Activated T-helper 9 cell treated with anti-CD3 and anti-CD28 coated beads, Interleukin-2, amount 50 U/mL, for 16 hours (primary cell): ENCODE results near the gene SPIC.
"Not testable (repeated sequence)": the region's sequence is repeated elsewhere in the genome, so short reads cannot be mapped to it uniquely, and the experiment has no call there.

ENCODE experiments used
- DNase-seq: peaks from one replicate; pipeline ENCODE4 v3.0.0-alpha.2; 2020; ENCODE audit warnings: low read depth

Gene SPIC

GRCh38 chr12:101474711-101475386 lies at the start of gene SPIC:
SPIC (plus strand) TSS chr12:101475336; CDS start chr12:101476905, 1,569 bp downstream.
- DNase-seq: no peak

GRCh38 chr12:101430456-101430855 lies 44.7 kb upstream of the SPIC start:
- no peak for DNase-seq

- DNase-seq: no peak
These were observed 39.0 kb upstream of the SPIC start for GRCh38 chr12:101436136-101436535.

GRCh38 chr12:101439236-101439635 lies 35.9 kb upstream of the SPIC start:
- no peak for DNase-seq

GRCh38 chr12:101441461-101442224 lies 33.5 kb upstream of the SPIC start:
- DNase-seq: no peak

GRCh38 chr12:101455685-101456084 lies 19.5 kb upstream of the SPIC start:
- DNase-seq: no peak

GRCh38 chr12:101459642-101460346 lies 15.3 kb upstream of the SPIC start:
- no peak for DNase-seq

GRCh38 chr12:101468948-101469347 lies 6.2 kb upstream of the SPIC start:
- DNase-seq: no peak

GRCh38 chr12:101470939-101471338 lies 4.2 kb upstream of the SPIC start:
- DNase-seq: no peak

GRCh38 chr12:101471878-101472277 lies 3.3 kb upstream of the SPIC start:
- not testable (repeated sequence) for DNase-seq

GRCh38 chr12:101474248-101474647 lies 888 bp upstream of the SPIC start:
- DNase-seq: no peak

- no peak for DNase-seq
These were observed 692 bp downstream of the SPIC start for GRCh38 chr12:101475751-101476305.

- DNase-seq: no peak
These were observed 5.7 kb downstream of the SPIC start for GRCh38 chr12:101480849-101481248.

GRCh38 chr12:101485021-101485420 lies 9.9 kb downstream of the SPIC start:
- no peak for DNase-seq

GRCh38 chr12:101488469-101488868 lies 13.3 kb downstream of the SPIC start:
- DNase-seq: no peak

- DNase-seq: no peak
These were observed 15.3 kb downstream of the SPIC start for GRCh38 chr12:101490286-101490920.

GRCh38 chr12:101491329-101491728 lies 16.2 kb downstream of the SPIC start:
- DNase-seq: no peak

GRCh38 chr12:101493556-101493955 lies 18.4 kb downstream of the SPIC start:
- no peak for DNase-seq

GRCh38 chr12:101498252-101498651 lies 23.1 kb downstream of the SPIC start:
- no peak for DNase-seq

- no peak for DNase-seq
These were observed 26.4 kb downstream of the SPIC start for GRCh38 chr12:101501410-101501995.

- DNase-seq: no peak
These were observed 46.0 kb downstream of the SPIC start for GRCh38 chr12:101521136-101521535.

- DNase-seq: no peak
These were observed 52.5 kb downstream of the SPIC start for GRCh38 chr12:101527682-101528081.
